Erythroblast (primary cell): ENCODE results near the gene ADAM20.

Source experiments
- GATA1 ChIP-seq: IDR thresholded peaks from 2 replicates; pipeline ENCODE4 v1.6.1; 2011; ENCODE audit warnings: low read depth, mild to moderate bottlenecking, control low read depth, low read length, moderate library complexity
- POLR2A ChIP-seq: IDR thresholded peaks from 2 replicates; pipeline ENCODE4 v1.6.1; 2011; ENCODE audit warnings: mild to moderate bottlenecking, low read length

GRCh38 chr14:70534904-70535303 lies at the start of gene ADAM20:
- TF ChIP-seq POLR2A, result no peak
- TF ChIP-seq GATA1, result no peak
